Measurements from ENCODE around the gene DCHS2. TPM values are rescaled to one million over a fixed set of nuclear protein-coding genes. Genes with fewer than 3 reads are reported as not detected.
"Not testable (repeated sequence)": the region's sequence is repeated elsewhere in the genome, so short reads cannot be mapped to it uniquely, and the experiment has no call there.

Gene DCHS2
- total RNA-seq, 2 donors from 2014 or later: 0.13 to 0.24 TPM

GRCh38 chr4:154230091-154230490, 261.5 kb downstream of the DCHS2 start:
- WGBS, 2 experiments (ENCODE audit: insufficient coverage in 1 of 2, insufficient read length in 1 of 2): 80 to 89% methylated on average over 1 to 2 of the region's 2 CpGs
- Mint-ChIP-seq H3K4me3 (no peak overlapping the region), H3K36me3 (ENCODE audit: low read depth) (no peaks in the 10 kb centered on the region), H3K27ac (no peak overlapping the region), H3K27me3 (ENCODE audit: insufficient read depth) (no peaks in the 10 kb centered on the region), H3K4me1 (no peaks in the 10 kb centered on the region), H3K9me3 (no peaks in the 10 kb centered on the region)
- no peaks in the 10 kb centered on the region for H3K36me3 ChIP-seq (ENCODE audit: control insufficient read depth, insufficient read depth, low read length)
- no peak overlapping the region for H3K27ac ChIP-seq (ENCODE audit: low read depth, low read length)
- TF ChIP-seq CTCF (conservative IDR thresholded peaks at IDR 0.05): no peak
- H3K27me3 ChIP-seq (ENCODE audit: control insufficient read depth, insufficient read depth, low read length, poor library complexity, severe bottlenecking): no peaks in the 10 kb centered on the region
- no peaks in the 10 kb centered on the region for H3K9me3 ChIP-seq (ENCODE audit: control insufficient read depth, low read length)
- DNase-seq: no peak
- H3K4me3 ChIP-seq (ENCODE audit: low read length): no peak overlapping the region
- no peaks in the 10 kb centered on the region for H3K4me1 ChIP-seq (ENCODE audit: control insufficient read depth, insufficient read depth, low read length)
- no peak overlapping the region for H3K9ac ChIP-seq (ENCODE audit: extremely low read depth, low read length, poor library complexity, severe bottlenecking)

GRCh38 chr4:154222875-154223274, 268.7 kb downstream of the DCHS2 start:
- no peak overlapping the region for H3K4me3 Mint-ChIP-seq
- H3K36me3 Mint-ChIP-seq (ENCODE audit: low read depth): no peaks in the 10 kb centered on the region
- peaks cover 4% of the 10 kb centered on the region for H3K9me3 Mint-ChIP-seq

DNA sequence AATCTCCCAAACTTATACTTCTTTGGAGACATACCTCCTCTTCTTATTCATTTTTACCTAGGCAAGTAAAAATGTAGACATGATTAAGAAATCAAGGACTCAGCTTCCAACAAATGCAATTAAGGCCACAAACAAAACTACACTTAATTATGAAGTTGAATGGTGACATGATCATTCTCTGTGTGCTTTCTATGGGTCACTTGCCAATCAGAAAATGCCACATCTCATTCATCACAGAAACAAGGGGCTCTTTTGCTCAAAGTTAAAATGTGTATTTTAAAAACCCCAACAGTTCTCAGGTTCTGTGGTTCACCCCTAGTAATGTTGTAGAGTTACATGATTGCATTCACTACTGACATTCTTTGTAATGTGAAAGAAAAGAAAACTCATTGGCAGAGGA, 273.5 kb downstream of the DCHS2 start:
- no peaks in the 10 kb centered on the region for H3K27me3 Mint-ChIP-seq (ENCODE audit: insufficient read depth)
- H3K9me3 Mint-ChIP-seq: peaks cover 4% of the 10 kb centered on the region
- no peak for TF ChIP-seq CTCF (conservative IDR thresholded peaks at IDR 0.05)

More at GRCh38 chr4:154222875-154223274, 268.7 kb downstream of the DCHS2 start:
- no peaks in the 10 kb centered on the region for H3K27me3 ChIP-seq (ENCODE audit: control insufficient read depth, insufficient read depth, low read length, poor library complexity, severe bottlenecking)
- no peak overlapping the region for H3K27ac Mint-ChIP-seq
- H3K27ac ChIP-seq (ENCODE audit: low read depth, low read length): no peak overlapping the region
- no peak for DNase-seq
- H3K27me3 Mint-ChIP-seq (ENCODE audit: insufficient read depth): no peaks in the 10 kb centered on the region
- H3K4me1 Mint-ChIP-seq: no peaks in the 10 kb centered on the region
- TF ChIP-seq CTCF (conservative IDR thresholded peaks at IDR 0.05): no peak
- no peaks in the 10 kb centered on the region for H3K36me3 ChIP-seq (ENCODE audit: control insufficient read depth, insufficient read depth, low read length)
- no peak overlapping the region for H3K9ac ChIP-seq (ENCODE audit: extremely low read depth, low read length, poor library complexity, severe bottlenecking)
- H3K9me3 ChIP-seq (ENCODE audit: control insufficient read depth, low read length): no peaks in the 10 kb centered on the region
- H3K4me3 ChIP-seq (ENCODE audit: low read length): no peak overlapping the region
- no peaks in the 10 kb centered on the region for H3K4me1 ChIP-seq (ENCODE audit: control insufficient read depth, insufficient read depth, low read length)

GRCh38 chr4:154217384-154217783, 274.2 kb downstream of the DCHS2 start:
- not testable (repeated sequence) for H3K27me3 ChIP-seq (ENCODE audit: control insufficient read depth, insufficient read depth, low read length, poor library complexity, severe bottlenecking); H3K27me3 Mint-ChIP-seq (ENCODE audit: insufficient read depth); H3K36me3 ChIP-seq (ENCODE audit: control insufficient read depth, insufficient read depth, low read length); H3K36me3 Mint-ChIP-seq (ENCODE audit: low read depth); H3K4me1 Mint-ChIP-seq; H3K4me1 ChIP-seq (ENCODE audit: control insufficient read depth, insufficient read depth, low read length); H3K4me3 ChIP-seq (ENCODE audit: low read length); H3K9ac ChIP-seq (ENCODE audit: extremely low read depth, low read length, poor library complexity, severe bottlenecking); H3K9me3 ChIP-seq (ENCODE audit: control insufficient read depth, low read length); H3K27ac ChIP-seq (ENCODE audit: low read depth, low read length); DNase-seq; H3K9me3 Mint-ChIP-seq; H3K4me3 Mint-ChIP-seq; H3K27ac Mint-ChIP-seq
- 88 to 100% methylated on average over 1 to 13 of the region's 13 CpGs for WGBS, 2 experiments (ENCODE audit: insufficient coverage in 1 of 2, insufficient read length in 1 of 2)

More for the DNA sequence above, 273.5 kb downstream of the DCHS2 start:
- no peaks in the 10 kb centered on the region for H3K4me1 ChIP-seq (ENCODE audit: control insufficient read depth, insufficient read depth, low read length)
- H3K27ac ChIP-seq (ENCODE audit: low read depth, low read length): no peak overlapping the region
- H3K27ac Mint-ChIP-seq: no peak overlapping the region
- H3K27me3 ChIP-seq (ENCODE audit: control insufficient read depth, insufficient read depth, low read length, poor library complexity, severe bottlenecking): no peaks in the 10 kb centered on the region
- no peak overlapping the region for H3K4me3 ChIP-seq (ENCODE audit: low read length)
- no peaks in the 10 kb centered on the region for H3K36me3 ChIP-seq (ENCODE audit: control insufficient read depth, insufficient read depth, low read length)
- no peak for DNase-seq
- H3K4me1 Mint-ChIP-seq: no peaks in the 10 kb centered on the region
- no peaks in the 10 kb centered on the region for H3K9me3 ChIP-seq (ENCODE audit: control insufficient read depth, low read length)
- no peaks in the 10 kb centered on the region for H3K36me3 Mint-ChIP-seq (ENCODE audit: low read depth)
- no peak overlapping the region for H3K4me3 Mint-ChIP-seq
- H3K9ac ChIP-seq (ENCODE audit: extremely low read depth, low read length, poor library complexity, severe bottlenecking): no peak overlapping the region
